Stimulated activated CD4-positive, alpha-beta T cell treated with anti-CD3 and anti-CD28 coated beads, Interleukin-2, amount 100 ng/mL, for 4 hours (primary cell): ENCODE measurements around the gene KDELR3.

Experiments used
- DNase-seq: peaks from one replicate; pipeline ENCODE4 v3.0.0-alpha.2; 2020; ENCODE audit warnings: low read depth

KDELR3 gene

DNA sequence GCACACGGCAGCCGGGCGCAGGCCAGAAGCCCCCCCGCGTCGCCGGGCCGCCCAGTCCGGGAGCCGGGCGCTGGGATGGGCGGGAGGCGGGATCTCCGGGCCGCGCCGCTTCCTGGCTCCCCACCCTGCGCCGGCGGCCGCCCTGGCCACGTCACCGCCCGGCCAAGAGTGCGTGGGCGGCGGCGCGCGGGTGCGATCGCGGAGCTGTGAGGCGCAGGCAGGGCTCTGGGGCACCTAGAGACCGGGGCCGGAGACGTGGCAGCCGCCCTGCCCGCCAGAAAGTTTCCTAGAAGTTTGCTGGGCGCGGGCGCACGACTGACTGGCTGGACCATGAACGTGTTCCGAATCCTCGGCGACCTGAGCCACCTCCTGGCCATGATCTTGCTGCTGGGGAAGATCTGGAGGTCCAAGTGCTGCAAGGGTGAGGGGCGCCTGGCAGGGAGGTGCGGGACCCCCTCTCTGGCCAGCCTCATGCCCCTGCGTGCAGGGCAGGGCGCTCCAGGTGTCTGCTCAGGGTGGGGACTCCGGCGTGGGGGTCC lies at the start of gene KDELR3:
KDELR3 (plus strand) TSS at position 193 of the 539 bp plus-strand sequence; CDS start at position 331, 138 bp downstream.
- peak; percentile 34 for DNase-seq

DNA sequence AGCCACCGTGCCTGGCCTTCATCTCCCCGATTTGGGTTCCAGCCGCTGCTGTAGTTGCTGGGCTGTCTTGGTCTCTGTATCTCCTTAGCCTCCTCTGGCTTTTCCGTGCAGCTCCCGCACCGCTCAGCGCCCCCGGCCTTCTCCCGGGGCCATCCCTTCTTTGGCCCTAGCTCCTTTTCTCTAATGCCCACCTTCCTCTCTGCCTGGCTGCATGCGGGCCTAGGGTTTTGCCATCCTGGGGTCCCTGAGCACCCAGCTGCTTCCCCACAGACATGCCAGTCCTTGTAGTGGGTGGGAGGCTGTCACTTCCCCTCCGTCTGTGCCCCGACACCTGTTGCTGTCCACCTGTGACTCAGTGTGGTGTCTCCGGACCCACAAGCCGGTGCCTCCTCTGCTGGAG lies 49.3 kb upstream of the KDELR3 start:
- no peak for DNase-seq

DNA sequence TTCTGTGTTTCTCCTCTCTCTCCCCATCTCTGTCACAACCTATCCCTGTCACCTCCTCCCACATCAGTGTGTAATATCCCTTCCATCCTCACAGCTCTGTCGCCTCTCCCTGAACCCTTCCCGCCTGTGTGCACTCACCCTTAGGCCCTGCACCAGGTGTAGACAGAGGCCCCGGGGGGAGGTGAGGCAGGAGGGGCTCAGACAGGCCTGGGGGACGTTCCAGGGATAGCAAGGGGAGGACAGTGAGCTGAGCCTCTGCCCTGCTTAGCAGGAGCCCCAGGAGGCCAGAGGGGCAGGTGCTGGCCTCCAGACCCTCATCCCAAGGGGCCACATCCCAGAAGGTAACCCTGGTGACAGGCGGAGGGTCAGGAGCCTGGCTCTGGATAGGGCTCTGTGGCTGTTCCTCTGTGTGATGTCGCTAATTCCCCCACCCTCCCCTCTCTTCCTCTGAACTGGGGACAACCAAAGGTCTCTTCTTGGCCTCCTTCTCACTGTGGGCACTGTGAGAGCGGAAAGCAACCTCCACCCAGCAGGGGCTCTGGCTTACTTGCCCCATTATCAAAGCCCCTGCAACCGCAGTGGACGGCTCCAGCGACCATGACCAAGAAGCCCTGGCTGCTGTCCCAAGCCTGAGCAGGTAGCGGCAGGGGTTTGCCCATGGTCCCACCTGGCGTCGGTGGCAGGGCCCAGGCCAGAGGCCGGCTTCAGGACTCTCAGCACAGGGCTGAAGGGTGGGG lies 48.6 kb upstream of the KDELR3 start:
- DNase-seq: no peak

DNA sequence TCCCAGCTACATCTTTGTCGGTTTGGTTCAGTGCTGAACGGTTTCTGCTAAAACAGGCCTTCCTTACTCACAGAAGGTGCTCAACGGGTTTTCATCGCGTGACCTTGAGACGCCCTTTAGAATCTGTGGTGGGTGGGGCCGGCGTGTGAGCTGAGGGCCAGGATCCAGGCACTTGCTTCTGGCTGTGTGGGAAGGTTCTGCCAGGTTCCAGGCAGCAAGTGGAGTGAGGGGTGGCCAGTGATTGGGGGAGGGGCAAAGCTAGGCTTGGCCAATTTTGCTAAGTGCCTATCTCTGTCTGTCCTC lies 48.1 kb upstream of the KDELR3 start:
- DNase-seq: no peak

DNA sequence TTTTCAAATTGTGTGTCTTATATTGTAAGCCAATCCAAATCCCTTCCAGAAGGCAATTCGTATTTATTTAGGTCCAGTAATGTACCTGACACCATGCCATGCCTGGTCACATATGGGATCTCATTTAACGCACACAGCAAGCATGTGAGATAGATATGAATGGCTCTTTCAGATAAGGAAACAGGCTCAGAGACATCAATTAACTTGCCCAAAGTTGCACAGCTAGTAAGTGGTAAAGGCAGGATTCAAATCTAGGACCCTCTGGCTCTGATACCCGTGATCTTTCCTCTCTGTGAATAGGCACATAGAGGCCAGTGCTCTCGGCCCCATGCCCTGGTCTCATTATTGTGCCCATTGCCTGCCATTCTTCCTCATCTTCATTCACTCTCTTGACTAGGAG lies 47.2 kb upstream of the KDELR3 start:
- DNase-seq: no peak

DNA sequence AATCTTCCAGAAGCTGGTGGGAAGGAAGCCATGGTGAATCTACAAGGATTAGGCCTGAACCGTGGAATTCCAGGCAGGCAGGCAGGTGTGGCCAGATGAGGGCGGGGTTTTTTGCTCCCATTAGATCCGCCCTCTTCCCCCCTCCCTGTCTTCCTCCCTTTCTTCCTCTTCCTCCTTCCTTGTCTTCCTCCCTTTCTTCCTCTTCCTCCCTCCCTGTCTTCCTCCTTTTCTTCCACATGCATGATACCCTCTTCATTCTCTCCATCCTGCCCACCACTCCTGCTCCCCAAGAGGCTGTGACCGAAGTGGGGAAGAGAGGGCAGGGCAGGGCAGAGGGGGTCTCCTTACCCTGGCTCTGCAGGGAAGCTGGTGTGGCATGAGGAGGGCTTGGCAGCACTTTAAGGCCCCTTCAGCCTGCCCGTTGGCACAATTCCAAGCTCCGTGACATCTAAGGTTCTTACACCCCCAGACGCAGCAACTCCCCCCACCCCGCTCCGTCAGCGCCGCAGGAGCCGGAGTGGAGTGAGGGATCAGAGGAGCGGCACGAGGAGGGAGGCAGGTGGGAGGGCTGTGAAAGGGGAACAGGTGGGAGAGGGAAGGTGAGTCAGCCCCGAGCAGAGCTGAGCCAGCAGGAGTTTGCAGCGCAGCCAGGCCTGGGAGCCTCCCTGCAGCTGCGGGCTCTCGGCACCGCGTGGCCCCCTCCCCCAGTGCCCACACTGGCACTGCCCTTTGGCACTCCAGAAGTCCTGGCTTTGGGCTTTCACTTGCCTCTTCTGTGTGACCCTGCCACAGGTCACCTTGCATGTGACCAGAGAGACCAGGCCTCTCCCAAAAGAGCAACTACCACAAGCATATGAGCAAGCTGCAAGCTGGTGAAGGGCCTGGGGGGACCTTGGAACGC lies 45.0 kb upstream of the KDELR3 start:
- DNase-seq: no peak

DNA sequence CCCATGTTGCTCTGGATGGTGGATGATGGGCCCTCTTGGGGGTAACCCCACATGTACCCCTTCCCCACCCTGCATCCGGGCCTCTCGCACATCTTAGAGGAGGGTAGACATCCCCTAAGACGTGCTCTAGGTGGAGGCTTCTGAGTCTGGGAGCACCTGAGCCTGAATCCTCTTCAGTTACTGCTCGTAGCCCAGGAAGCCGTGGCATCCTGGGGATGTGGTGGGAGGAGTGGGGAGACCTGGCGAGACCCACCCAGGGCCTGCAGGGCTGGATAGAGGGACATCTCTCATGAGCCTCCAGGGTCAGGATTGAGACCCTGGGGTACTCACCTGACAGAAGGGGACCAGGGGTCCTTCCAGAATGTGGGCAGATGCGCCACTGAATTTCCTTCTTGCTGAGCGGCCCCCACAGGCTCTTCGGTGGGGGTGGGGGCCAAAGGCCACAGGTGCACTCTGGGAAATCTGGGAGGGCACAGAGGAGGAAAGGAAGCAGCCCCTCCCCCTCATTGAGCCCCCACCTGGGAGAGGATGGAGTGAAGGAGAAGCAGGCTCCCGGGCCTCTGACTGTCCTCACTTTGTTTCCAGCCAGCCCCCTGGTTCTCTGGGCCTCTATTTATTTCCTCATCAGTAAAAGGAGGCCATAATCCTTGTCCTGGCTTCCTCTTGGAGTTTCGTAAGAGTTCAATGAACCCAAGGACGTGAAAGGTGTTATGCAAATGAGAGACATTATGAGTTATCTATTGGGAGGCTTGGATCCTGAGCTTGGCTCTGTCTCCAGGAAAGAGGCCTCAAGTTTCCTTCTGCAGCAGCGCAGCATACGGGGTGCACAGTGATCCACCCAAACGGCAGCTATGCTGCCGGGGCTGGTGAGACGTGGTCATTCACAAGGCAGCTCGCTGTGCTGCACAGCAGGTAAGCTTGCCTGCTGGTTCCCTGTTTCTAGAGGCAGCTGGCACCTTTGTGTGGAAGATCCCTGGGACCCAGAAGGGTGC lies 44.1 kb upstream of the KDELR3 start:
- DNase-seq: no peak

DNA sequence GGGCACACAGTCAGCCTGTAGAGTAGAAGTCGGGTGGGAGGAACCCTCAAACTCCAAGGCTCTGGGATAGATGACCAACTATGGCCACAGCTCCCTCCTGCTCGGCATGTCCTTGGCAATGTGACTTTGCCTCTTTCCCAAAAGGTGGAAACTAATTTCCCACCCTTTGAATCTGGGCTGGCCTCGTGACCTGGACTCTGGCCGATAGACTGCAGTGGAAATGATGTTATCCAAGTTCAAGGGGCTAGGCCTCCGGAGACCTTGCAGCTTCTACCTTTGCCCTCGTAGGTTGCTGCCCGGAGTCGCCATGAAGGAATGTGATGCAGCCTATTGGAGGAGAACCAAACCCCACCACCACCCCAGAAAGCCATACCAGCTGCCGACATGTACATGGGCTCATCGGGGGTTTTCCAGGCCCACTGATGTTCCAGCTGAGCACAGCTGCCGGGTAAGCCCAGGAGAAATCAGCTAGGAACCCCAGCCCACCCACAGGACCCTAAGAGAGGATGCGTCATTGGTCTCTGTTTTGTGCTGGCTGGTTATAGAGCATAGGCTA lies 43.3 kb upstream of the KDELR3 start:
- DNase-seq: no peak

DNA sequence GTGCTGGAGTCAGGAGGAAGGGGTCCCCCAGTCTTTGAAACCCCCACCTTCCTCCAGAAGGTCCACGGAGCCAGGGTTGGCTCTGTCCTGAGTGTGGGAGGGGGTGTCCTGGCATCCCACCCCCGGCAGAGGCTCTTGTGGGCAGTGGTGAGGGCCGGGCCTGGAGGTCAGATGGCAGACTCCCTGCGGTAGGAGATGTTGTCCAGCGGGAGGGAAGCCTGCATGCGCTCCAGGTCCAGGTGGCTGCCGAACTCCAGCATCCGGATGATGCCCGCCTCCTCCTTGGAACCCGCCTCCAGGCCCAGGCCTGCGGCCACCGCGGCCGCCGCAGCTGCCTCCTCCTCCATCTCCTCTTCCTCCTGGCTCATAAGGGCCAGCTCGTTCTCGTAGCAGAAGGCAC lies 41.3 kb upstream of the KDELR3 start:
- no peak for DNase-seq

DNA sequence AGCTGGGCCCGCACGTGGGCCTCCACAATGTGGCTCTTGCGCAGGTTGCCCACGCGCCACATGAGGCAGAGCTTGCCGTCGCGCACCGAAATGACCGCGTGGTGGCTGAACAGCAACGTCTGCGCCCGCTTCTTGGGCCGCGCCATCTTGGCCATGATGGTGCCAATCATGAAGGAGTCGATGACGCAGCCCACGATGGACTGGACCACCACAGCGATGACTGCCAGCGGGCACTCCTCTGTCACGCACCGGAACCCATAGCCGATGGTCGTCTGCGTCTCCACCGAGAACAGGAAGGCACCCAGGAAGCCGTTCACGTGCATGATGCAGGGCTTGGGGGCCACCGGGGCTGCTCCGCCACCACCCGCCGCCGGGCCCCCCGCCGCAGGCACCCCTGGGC lies 40.4 kb upstream of the KDELR3 start:
- DNase-seq: no peak

DNA sequence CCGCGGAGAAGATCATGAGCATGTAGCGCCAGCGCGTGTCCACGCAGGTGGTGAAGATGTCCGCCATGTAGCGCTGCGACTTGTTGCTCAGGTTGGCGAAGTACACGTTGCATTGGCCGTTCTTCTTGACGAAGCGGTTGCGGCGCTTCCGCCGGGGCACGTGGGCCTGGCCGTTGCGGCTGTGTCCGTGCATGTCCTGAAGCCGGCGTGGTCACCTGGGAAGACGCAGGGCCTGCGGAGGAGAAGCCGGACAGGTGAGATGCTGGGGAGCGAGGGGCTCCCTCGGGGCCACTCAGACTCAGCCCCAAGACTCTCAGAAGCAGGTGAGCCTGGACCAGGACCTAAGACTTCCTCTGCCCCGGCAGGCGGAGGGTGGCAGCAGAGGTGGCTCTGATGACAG lies 40.0 kb upstream of the KDELR3 start:
- no peak for DNase-seq

DNA sequence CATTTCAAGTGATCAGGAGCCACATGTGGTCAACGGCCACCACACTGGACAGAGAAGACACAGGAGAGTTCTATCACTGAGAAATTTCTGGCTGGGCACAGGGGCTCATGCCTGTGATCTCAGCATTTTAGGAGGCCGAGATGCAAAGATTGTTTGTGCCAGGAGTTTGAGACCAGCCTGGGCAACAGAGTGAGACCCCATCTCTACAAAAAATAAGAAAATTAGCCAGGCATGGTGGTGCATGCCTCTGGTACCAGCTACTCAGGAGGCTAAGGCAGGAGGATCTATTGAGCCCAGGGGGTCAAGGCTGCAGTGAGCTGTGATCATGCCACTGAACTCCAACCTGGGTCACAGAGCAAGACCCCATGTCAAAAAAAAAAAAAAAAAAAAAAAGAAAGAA lies 39.2 kb upstream of the KDELR3 start:
- no peak for DNase-seq

DNA sequence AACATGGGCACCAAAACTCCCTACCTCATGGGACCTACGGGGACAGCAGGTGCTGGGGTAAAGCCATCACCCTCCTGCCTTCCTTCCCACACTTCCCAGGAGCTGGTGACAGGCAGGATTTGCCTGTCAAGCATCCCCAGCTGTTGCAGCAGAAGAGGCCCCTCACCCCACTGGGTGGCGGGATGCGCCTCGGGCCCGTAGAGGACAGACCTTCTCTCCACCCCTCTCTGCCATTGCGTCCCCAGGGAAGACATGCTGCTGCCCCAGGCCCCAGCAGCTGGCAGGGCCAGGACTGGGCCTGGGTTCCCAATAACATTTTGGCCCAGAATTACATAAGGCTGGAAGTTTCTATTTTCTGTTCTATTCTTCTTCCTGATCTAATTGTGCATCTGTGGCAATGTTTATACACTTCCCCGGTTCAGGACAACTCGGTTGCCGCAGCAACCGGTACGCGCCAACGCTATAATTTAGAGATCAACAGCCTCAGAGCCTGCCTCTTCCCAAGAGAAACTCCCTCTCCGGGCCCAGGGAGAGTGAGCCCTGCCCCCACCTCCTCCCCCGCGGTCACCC lies 38.3 kb upstream of the KDELR3 start:
- no peak for DNase-seq

DNA sequence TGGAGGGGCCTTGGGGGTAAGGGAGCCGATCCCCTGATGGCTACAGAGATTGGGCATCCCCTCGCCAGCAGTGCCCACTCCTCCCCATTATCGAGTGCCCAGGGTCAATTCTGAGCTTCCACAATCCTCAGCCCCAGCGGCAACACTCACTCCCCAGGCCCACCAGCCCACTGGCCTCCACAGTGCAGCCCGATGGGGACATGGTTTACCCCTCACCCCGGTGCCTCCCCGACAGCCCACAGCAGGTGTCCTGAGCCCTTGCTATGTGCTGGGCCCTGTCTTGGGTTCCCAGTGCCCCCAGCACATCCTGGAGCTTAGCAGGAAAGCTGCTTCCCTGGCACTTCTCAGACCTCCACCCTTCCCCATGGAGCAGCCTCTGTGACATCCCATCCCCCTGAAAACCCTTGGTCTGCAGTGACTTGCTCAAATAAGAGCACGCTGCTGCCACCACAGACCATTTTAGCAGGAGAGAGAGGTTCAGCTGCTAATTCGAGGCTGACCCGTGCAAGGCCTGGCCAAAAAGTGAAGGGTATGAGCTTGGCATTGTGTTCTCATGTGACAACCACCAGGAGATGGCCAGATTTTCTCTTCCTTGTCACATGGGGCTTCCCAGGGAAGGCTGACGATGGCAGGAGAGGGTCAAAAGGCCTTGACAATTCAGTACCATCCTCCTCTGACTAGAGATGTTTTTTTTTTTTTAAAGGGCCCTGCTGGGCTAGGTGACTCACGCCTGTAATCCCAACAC lies 36.5 kb upstream of the KDELR3 start:
- no peak for DNase-seq

DNA sequence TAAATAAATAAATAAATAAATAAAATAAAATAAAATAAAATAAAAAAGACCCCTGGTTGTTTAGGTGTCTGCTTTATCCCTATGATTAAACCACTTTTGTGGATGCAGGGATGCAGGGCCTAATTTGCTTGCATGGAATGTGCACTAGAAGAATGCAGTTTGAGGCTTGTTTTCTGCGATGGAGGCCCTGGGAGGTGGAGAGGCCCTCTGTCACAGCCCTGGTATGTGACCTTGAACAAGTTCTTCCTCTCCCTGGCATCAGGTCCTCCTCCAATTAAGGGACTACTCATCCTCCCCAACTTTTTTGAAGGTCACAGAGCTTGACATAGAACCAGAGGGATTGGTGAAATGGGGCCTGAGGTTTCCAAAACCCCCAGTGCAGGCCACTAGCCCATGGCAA lies 35.6 kb upstream of the KDELR3 start:
- DNase-seq: no peak

DNA sequence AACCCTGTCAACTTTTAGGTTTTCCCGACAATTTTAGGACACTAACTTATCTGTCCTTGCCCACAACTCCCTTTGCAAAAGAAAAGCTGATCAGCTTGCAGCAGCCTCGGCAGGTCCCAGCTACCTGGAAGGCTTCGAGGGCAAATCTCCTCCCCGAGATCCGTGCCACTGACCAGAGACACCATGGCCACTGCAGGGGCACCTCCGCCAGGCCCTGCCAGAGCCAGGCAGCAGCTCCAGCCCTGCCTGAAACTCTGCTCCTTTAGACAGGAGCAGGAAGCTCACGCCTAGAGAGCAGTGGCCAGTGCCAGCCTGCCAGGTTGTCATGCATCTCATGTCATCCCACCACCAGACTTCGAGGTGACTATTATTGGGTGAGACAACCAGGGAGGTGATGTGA lies 34.0 kb upstream of the KDELR3 start:
- no peak for DNase-seq

DNA sequence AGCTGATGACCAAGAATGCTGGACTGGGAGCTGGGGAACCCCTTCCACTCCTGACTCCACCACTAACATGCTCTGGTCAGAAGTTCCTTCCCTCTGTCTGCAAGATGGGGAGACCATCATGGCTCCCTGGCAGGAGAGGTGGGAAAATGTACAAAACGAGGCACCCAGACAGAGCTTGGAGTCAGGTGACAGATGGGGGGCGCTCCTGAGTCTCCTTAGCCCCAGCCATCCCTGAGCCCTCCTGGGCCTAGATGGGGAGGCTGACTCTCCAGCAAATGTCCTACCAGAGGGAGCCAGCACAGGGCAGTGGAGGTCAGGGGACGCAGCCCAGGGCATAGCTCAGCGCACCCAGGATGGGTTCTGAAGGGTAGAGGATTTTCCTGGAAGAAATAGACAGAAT lies 32.9 kb upstream of the KDELR3 start:
- no peak for DNase-seq

DNA sequence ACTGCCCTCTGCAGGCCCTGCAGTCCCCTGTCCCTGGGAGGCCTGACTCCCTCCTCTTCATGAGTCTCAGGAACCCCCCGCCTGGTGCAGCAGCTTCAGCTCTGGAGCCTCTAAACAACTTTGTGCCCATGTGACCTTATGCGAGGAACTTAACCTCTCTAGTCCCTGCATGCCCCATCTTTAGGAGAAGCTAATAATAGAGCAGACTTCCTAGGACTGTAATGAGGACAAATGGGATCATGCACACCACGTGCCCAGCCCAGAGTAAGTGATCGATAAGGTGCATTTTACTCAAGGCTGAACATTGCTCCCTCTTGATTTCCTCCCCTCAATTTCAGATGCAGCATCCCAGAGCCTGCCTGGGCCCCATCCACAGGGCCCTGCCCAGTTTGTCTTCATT lies 31.9 kb upstream of the KDELR3 start:
- no peak for DNase-seq

DNA sequence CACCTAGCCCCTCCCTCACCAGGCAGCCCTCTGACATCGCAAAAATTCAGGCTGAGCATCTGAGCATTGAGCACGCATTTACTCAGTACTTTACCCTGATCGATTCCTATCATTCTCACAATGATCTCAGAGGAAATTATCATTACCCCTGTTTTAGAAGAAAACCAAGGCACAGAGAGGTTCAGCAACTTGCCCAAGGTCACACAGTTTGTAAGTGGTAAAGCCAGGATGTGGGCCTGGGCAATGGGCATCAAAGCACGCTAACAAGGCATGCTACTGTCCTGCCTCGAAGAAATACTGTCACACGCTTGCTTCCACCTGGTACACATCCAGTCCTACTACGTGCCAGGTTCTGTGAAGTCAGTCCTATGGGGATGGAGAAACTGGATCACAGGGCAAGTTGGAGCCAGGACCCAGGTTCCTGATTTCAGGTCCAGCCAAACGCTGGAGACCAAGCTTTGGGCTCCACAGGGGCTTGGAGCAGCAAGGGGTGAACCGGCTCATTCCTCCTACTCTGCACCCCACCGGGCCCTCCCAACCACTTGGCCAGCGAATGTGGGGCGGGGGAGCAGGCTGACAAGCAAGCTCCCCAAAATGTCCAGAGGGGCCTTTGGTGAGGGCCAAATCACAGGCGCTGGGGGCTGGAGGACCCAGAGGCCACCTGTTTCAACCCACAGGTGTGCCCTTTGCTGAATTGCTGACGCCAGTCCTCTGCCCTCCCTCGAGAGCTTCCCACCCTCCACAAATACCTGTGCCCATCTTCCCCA lies 31.1 kb upstream of the KDELR3 start:
- no peak for DNase-seq

DNA sequence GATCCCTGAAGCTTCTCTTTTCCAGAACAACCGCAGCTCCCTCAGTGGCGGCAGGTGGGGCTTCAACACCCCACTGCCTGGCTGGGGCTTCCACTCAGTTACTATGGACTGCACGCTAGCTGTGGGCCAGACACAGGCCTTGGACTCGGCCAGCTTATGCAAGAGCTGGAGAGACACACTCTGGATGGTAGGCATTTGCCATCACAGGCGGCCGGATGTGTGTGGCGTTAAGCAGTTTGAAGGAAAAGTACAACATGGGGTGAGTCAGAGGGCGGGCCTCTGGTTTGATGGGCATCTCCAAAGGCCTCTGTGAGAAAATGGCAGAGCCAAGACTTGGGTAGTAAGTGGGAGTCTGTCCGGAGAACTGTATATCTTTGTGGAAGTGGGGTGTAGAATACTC lies 30.5 kb upstream of the KDELR3 start:
- DNase-seq: no peak
